Activated naive CD4-positive, alpha-beta T cell treated with anti-CD3 and anti-CD28 coated beads, Interleukin-2, amount 10 ng/mL, durations not matched to agents 7 days and 5 days (primary cell): ENCODE data around the gene ARF1.

Source experiments
- CTCF ChIA-PET: fragments of 350-600 bp; sonication (Branson Sonifier 250); formaldehyde crosslinking; loops from one replicate; lab custom pipeline; 2021; ENCODE audit warnings: antibody characterized with exemption; lab: Charles Lee
- DNase-seq: peaks from one replicate; pipeline ENCODE4 v3.0.0-alpha.2; 2020
- H3K27ac Mint-ChIP-seq: one replicate; pipeline ENCODE4 v1.8.0; 2021; ENCODE audit warnings: mild to moderate bottlenecking, moderate library complexity, mixed read lengths
- H3K27me3 Mint-ChIP-seq: one replicate; pipeline ENCODE4 v1.8.0; 2021; ENCODE audit warnings: mild to moderate bottlenecking, mixed read lengths
- H3K36me3 Mint-ChIP-seq: one replicate; pipeline ENCODE4 v1.8.0; 2021; ENCODE audit warnings: mixed read lengths
- H3K4me1 Mint-ChIP-seq: one replicate; pipeline ENCODE4 v1.8.0; 2021; ENCODE audit warnings: mixed read lengths
- H3K4me3 Mint-ChIP-seq: one replicate; pipeline ENCODE4 v1.8.0; 2021; ENCODE audit warnings: mild to moderate bottlenecking, moderate library complexity, mixed read lengths
- H3K9me3 Mint-ChIP-seq: one replicate; pipeline ENCODE4 v1.8.0; 2021; ENCODE audit warnings: mixed read lengths

ARF1 gene

DNA sequence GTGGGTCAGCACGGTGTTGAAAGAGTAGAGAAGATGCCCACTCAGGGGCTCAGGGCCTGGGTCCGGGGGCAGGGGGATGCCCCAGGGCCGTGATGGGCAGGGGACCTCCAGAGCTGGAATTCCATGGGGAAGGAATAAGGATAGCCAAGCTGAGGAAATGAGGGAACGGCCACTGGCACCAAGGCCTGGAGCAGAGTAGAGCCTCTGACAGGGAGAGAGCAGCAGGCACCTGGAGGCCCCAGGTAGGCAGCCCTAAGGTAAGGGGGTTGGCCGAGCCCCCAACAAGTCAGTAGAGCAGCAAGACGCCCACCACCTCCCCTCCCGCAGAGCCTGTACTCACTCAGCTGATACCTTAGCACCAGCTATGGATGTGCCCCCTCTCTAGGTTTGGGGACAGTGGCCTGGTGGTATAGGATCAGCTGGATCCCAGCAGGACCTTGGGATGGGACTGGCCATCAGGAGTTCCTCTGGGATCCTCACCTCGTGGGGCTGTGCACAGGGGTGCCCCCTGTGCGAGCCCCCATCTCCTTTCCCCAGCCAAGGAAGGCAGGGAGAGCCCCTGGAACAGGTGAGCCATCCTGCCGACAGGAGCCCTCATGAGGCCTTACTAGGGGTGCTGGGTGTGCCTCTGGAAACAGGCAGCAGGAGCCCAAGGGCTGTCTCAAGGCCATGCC is 21.0 kb upstream of the ARF1 start:
- no peak overlapping the region for H3K27ac Mint-ChIP-seq
- peaks cover 91% of the 10 kb centered on the region for H3K27me3 Mint-ChIP-seq

GRCh38 chr1:228062085-228062791 is 20.3 kb upstream of the ARF1 start:
- peak; percentile 19 for DNase-seq

More for the DNA sequence above, 21.0 kb upstream of the ARF1 start:
- no peaks in the 10 kb centered on the region for H3K9me3 Mint-ChIP-seq
- H3K4me3 Mint-ChIP-seq: no peak overlapping the region
- H3K36me3 Mint-ChIP-seq: no peaks in the 10 kb centered on the region
- CTCF ChIA-PET: no interaction called here
- DNase-seq: peak; percentile 18
- peaks cover 4% of the 10 kb centered on the region for H3K4me1 Mint-ChIP-seq

GRCh38 chr1:228062812-228063211 is 19.7 kb upstream of the ARF1 start:
- H3K36me3 Mint-ChIP-seq: no peaks in the 10 kb centered on the region
- CTCF ChIA-PET: no interaction called here
- peak; percentile 8 for DNase-seq
- no peak overlapping the region for H3K4me3 Mint-ChIP-seq
- no peaks in the 10 kb centered on the region for H3K9me3 Mint-ChIP-seq
- peaks cover 4% of the 10 kb centered on the region for H3K4me1 Mint-ChIP-seq
- H3K27ac Mint-ChIP-seq: no peak overlapping the region
- H3K27me3 Mint-ChIP-seq: peaks cover 89% of the 10 kb centered on the region

More at GRCh38 chr1:228062085-228062791, 20.3 kb upstream of the ARF1 start:
- CTCF ChIA-PET: no interaction called here
- peaks cover 92% of the 10 kb centered on the region for H3K27me3 Mint-ChIP-seq
- H3K27ac Mint-ChIP-seq: no peak overlapping the region
- H3K4me3 Mint-ChIP-seq: no peak overlapping the region
- H3K9me3 Mint-ChIP-seq: no peaks in the 10 kb centered on the region
- no peaks in the 10 kb centered on the region for H3K36me3 Mint-ChIP-seq
- peaks cover 4% of the 10 kb centered on the region for H3K4me1 Mint-ChIP-seq

GRCh38 chr1:228063251-228064191 is 19.0 kb upstream of the ARF1 start:
- Mint-ChIP-seq H3K36me3 (no peaks in the 10 kb centered on the region), H3K27ac (no peak overlapping the region)
- CTCF ChIA-PET: no interaction called here

DNA sequence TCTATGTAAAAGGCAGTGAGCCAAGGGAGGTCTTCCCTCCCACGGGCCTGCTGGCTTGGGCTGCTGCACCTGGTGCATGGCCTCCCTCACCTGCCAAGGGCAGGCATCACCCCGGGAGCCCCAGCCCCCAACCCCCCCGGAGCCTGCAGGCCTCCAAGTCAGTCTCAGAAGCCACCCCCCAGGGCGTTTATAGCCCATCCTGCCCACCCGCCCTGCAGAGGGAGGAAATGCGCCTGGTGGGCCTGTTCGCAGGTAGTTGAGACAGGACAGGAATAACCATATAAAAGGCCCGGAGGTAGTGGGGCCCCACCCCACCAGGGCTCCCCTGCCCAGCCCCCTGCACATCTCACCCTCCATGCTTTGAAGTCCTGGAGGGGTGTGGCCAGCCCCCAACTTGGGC is 18.2 kb upstream of the ARF1 start:
- Mint-ChIP-seq H3K4me1 (peaks cover 4% of the 10 kb centered on the region), H3K27ac (no peak overlapping the region), H3K27me3 (peaks cover 74% of the 10 kb centered on the region), H3K4me3 (no peak overlapping the region), H3K9me3 (no peaks in the 10 kb centered on the region), H3K36me3 (no peaks in the 10 kb centered on the region)
- CTCF ChIA-PET: no interaction called here
- peak; percentile 15 for DNase-seq

More at GRCh38 chr1:228063251-228064191, 19.0 kb upstream of the ARF1 start:
- no peaks in the 10 kb centered on the region for H3K9me3 Mint-ChIP-seq
- no peak overlapping the region for H3K4me3 Mint-ChIP-seq
- H3K27me3 Mint-ChIP-seq: peaks cover 82% of the 10 kb centered on the region
- H3K4me1 Mint-ChIP-seq: peaks cover 4% of the 10 kb centered on the region
- DNase-seq: peak; percentile 19

- no peak overlapping the region for H3K27ac Mint-ChIP-seq
- CTCF ChIA-PET: no interaction called here
- H3K36me3 Mint-ChIP-seq: no peaks in the 10 kb centered on the region
- no peak overlapping the region for H3K4me3 Mint-ChIP-seq
- no peaks in the 10 kb centered on the region for H3K9me3 Mint-ChIP-seq
- DNase-seq: peak; percentile 19
- peaks cover 4% of the 10 kb centered on the region for H3K4me1 Mint-ChIP-seq
- H3K27me3 Mint-ChIP-seq: peaks cover 67% of the 10 kb centered on the region
Measured at GRCh38 chr1:228064741-228065542, 17.6 kb upstream of the ARF1 start.

GRCh38 chr1:228065543-228066347 is 16.8 kb upstream of the ARF1 start:
- H3K4me1 Mint-ChIP-seq: peaks cover 4% of the 10 kb centered on the region
- no peak overlapping the region for H3K4me3 Mint-ChIP-seq
- H3K27ac Mint-ChIP-seq: no peak overlapping the region
- H3K9me3 Mint-ChIP-seq: no peaks in the 10 kb centered on the region
- no peaks in the 10 kb centered on the region for H3K36me3 Mint-ChIP-seq
- H3K27me3 Mint-ChIP-seq: peaks cover 59% of the 10 kb centered on the region
- DNase-seq: peak; percentile 16
- CTCF ChIA-PET: no interaction called here

DNA sequence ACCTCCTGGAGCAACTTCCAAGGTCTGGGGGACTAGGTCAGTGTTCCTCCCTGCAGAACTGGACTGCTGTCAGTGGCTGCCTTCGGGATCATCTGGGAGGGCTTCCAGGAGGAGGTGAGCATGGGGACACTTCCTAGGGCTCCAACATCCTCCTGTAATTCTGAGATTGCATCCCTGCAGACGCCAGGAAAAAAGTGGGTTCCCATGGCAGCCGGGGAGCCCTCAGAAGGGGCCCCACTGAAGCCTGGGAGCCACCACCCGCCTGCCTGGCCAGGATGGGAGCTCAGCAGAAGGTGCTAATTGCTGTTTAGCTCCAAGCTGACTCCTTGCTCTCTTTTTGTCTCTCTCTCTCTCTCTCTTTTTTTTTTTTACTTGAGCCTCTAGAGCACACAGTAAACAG is 16.1 kb upstream of the ARF1 start:
- H3K27me3 Mint-ChIP-seq: peaks cover 53% of the 10 kb centered on the region
- H3K4me1 Mint-ChIP-seq: no peaks in the 10 kb centered on the region
- H3K4me3 Mint-ChIP-seq: no peak overlapping the region
- no peaks in the 10 kb centered on the region for H3K9me3 Mint-ChIP-seq
- no peak overlapping the region for H3K27ac Mint-ChIP-seq
- no peak for DNase-seq
- CTCF ChIA-PET: no interaction called here
- H3K36me3 Mint-ChIP-seq: no peaks in the 10 kb centered on the region

- H3K4me1 Mint-ChIP-seq: no peaks in the 10 kb centered on the region
- peak; percentile 13 for DNase-seq
- CTCF ChIA-PET: no interaction called here
- no peak overlapping the region for H3K27ac Mint-ChIP-seq
- H3K9me3 Mint-ChIP-seq: no peaks in the 10 kb centered on the region
- peaks cover 46% of the 10 kb centered on the region for H3K27me3 Mint-ChIP-seq
- H3K36me3 Mint-ChIP-seq: no peaks in the 10 kb centered on the region
- H3K4me3 Mint-ChIP-seq: no peak overlapping the region
Measured at GRCh38 chr1:228066891-228067654, 15.4 kb upstream of the ARF1 start.

DNA sequence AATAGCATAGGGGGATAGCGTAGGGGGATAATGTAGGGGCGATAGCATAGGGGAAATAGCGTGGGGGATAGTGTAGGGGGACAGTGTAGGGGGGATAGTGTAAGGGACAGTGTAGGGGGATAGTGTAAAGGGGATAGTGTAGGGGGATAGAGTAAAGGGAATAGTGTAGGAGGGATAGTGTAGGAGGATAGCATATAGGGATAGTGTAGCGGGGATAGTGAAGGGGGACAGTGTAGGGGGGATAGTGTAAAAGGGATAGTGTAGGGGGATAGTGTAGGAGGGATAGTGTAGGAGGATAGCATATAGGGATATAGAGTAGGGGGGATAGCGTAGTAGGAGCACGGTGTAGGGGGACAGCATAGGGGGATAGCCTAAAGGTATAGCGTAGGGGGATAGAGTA is 14.1 kb upstream of the ARF1 start:
- no peaks in the 10 kb centered on the region for H3K36me3 Mint-ChIP-seq
- DNase-seq: no peak
- H3K27ac Mint-ChIP-seq: no peak overlapping the region
- no peaks in the 10 kb centered on the region for H3K4me1 Mint-ChIP-seq
- H3K27me3 Mint-ChIP-seq: peaks cover 33% of the 10 kb centered on the region
- H3K4me3 Mint-ChIP-seq: no peak overlapping the region
- CTCF ChIA-PET: no interaction called here
- no peaks in the 10 kb centered on the region for H3K9me3 Mint-ChIP-seq

DNA sequence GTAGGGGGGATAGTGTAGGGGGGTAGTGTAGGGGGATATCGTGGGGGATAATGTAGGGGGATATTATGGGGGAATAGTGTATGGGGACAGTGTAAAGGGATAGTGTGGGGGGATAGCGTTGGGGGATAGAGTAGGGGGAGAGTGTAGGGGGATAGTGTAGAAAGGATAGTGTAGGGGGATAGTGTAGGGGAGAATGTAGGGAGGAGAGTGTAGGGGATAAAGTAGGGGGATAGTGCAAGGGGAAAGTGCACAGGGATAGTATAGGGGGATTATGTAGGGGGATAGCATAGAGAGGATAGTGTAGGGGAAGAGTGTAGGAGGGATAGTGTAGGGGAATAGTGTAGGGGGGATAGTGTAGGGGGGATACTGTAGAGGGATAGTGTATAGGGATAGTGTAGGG is 12.3 kb upstream of the ARF1 start:
- no peaks in the 10 kb centered on the region for H3K36me3 Mint-ChIP-seq
- peaks cover 23% of the 10 kb centered on the region for H3K27me3 Mint-ChIP-seq
- H3K4me3 Mint-ChIP-seq: no peak overlapping the region
- no peak for DNase-seq
- no peaks in the 10 kb centered on the region for H3K4me1 Mint-ChIP-seq
- H3K9me3 Mint-ChIP-seq: no peaks in the 10 kb centered on the region
- CTCF ChIA-PET: no interaction called here
- H3K27ac Mint-ChIP-seq: no peak overlapping the region

- Mint-ChIP-seq H3K4me1 (no peaks in the 10 kb centered on the region), H3K36me3 (no peaks in the 10 kb centered on the region), H3K9me3 (no peaks in the 10 kb centered on the region), H3K27me3 (peaks cover 16% of the 10 kb centered on the region), H3K4me3 (no peak overlapping the region), H3K27ac (no peak overlapping the region)
- CTCF ChIA-PET: no interaction called here
- DNase-seq: peak; percentile 14
Measured at GRCh38 chr1:228070851-228071250, 11.7 kb upstream of the ARF1 start.
